CD14-positive monocyte (primary cell): Measurements from ENCODE around the gene SLC23A1. TPM values are rescaled to one million over a fixed set of nuclear protein-coding genes. Genes with fewer than 3 reads are reported as not detected.
"Not testable (repeated sequence)": the region's sequence is repeated elsewhere in the genome, so short reads cannot be mapped to it uniquely, and the experiment has no call there.

Experiments used
- DNase-seq, 3 donors: peaks; one replicate each; pipeline ENCODE4 v3.0.0-alpha.2; 2011 to 2022
- H2AFZ ChIP-seq: 2 replicates; pipeline ENCODE4 v1.6.0; 2012; ENCODE audit warnings: mild to moderate bottlenecking, low read depth, low read length, inconsistent platforms; ENCODE audit not compliant: insufficient read depth, poor library complexity, severe bottlenecking
- H3K27ac ChIP-seq, 2 donors: 1 replicate in 1 of 2; 2 replicates in 1 of 2; pipeline ENCODE4 v1.5.1; 2012 to 2013; ENCODE audit warnings: low read length in 2 of 2, control low read depth in 1 of 2, inconsistent platforms in 1 of 2, low read depth in 1 of 2, mild to moderate bottlenecking in 1 of 2
- H3K27me3 ChIP-seq, 2 donors: one replicate each; pipeline versions ENCODE4 v1.6.0 to v1.6.1; 2011 to 2013; ENCODE audit warnings: low read length in 2 of 2; ENCODE audit not compliant: control insufficient read depth in 2 of 2, insufficient read depth in 2 of 2
- H3K36me3 ChIP-seq, 2 donors: replicated peaks in 1 of 2; 1 replicate in 1 of 2; 2 replicates in 1 of 2; pipeline versions ENCODE4 v1.5.1 to v1.6.1; 2012 to 2013; ENCODE audit warnings: low read length in 2 of 2, control low read depth in 1 of 2, inconsistent platforms in 1 of 2, mild to moderate bottlenecking in 1 of 2; ENCODE audit not compliant: insufficient read depth in 2 of 2, control insufficient read depth in 1 of 2
- H3K4me1 ChIP-seq, 2 donors: 1 replicate in 1 of 2; 2 replicates in 1 of 2; pipeline versions ENCODE4 v1.5.1 to v1.6.1; 2012 to 2013; ENCODE audit warnings: low read length in 2 of 2, control low read depth in 1 of 2, inconsistent platforms in 1 of 2, mild to moderate bottlenecking in 1 of 2, moderate library complexity in 1 of 2; ENCODE audit not compliant: insufficient read depth in 2 of 2, control insufficient read depth in 1 of 2
- H3K4me2 ChIP-seq: replicated peaks from 2 replicates; pipeline ENCODE3; 2012; ENCODE audit warnings: low read length, moderate library complexity, mild to moderate bottlenecking; ENCODE audit not compliant: poor library complexity, severe bottlenecking; ENCODE audit errors: extremely low read depth
- H3K4me3 ChIP-seq, 3 experiments: fragments of 200-600 bp in 1 of 3; sonication (generic) in 1 of 3; replicated peaks in 1 of 3; 1 replicate in 2 of 3; 2 replicates in 1 of 3; pipeline ENCODE4 v1.5.1; 2011 to 2013; ENCODE audit warnings: low read length in 3 of 3, mild to moderate bottlenecking in 3 of 3, control low read depth in 2 of 3, low read depth in 2 of 3, inconsistent platforms in 1 of 3, moderate library complexity in 1 of 3
- H3K79me2 ChIP-seq: 2 replicates; pipeline ENCODE4 v1.6.0; 2012; ENCODE audit warnings: mild to moderate bottlenecking, control low read depth, inconsistent platforms, low read length, moderate library complexity; ENCODE audit not compliant: insufficient read depth
- H3K9ac ChIP-seq: 2 replicates; pipeline ENCODE4 v1.6.0; 2017; ENCODE audit warnings: low read length, mild to moderate bottlenecking; ENCODE audit not compliant: insufficient read depth, poor library complexity, severe bottlenecking
- H3K9me3 ChIP-seq, 2 donors: replicated peaks in 1 of 2; 1 replicate in 1 of 2; 2 replicates in 1 of 2; pipeline versions ENCODE4 v1.5.1 to v1.6.1; 2012 to 2013; ENCODE audit warnings: low read length in 2 of 2, control low read depth in 1 of 2; ENCODE audit not compliant: control insufficient read depth in 1 of 2, insufficient read depth in 1 of 2
- H4K20me1 ChIP-seq: 2 replicates; pipeline ENCODE4 v1.6.0; 2012; ENCODE audit warnings: mild to moderate bottlenecking, low read length, control low read depth, moderate library complexity; ENCODE audit not compliant: insufficient read depth
- H3K27ac Mint-ChIP-seq, 7 donors: one replicate each; pipeline ENCODE4 v1.8.0; 2020; ENCODE audit warnings: mild to moderate bottlenecking in 7 of 7, mixed read lengths in 7 of 7, moderate library complexity in 6 of 7, inconsistent platforms in 2 of 7
- H3K27me3 Mint-ChIP-seq, 3 donors: one replicate each; pipeline ENCODE4 v1.8.0; 2021 to 2022; ENCODE audit warnings: low read depth in 3 of 3, mild to moderate bottlenecking in 3 of 3, mixed read lengths in 3 of 3, moderate library complexity in 3 of 3, inconsistent platforms in 1 of 3
- H3K36me3 Mint-ChIP-seq, 2 donors: one replicate each; pipeline ENCODE4 v1.8.0; 2020; ENCODE audit warnings: mixed read lengths in 2 of 2, inconsistent platforms in 1 of 2, mild to moderate bottlenecking in 1 of 2
- H3K4me1 Mint-ChIP-seq: one replicate; pipeline ENCODE4 v1.8.0; 2020; ENCODE audit warnings: mild to moderate bottlenecking, mixed read lengths
- H3K4me3 Mint-ChIP-seq, 2 donors: one replicate each; pipeline ENCODE4 v1.8.0; 2020; ENCODE audit warnings: mild to moderate bottlenecking in 2 of 2, mixed read lengths in 2 of 2, moderate library complexity in 1 of 2
- H3K9me3 Mint-ChIP-seq, 7 donors: one replicate each; pipeline ENCODE4 v1.8.0; 2020 to 2022; ENCODE audit warnings: mixed read lengths in 7 of 7, mild to moderate bottlenecking in 6 of 7, moderate library complexity in 6 of 7, inconsistent platforms in 2 of 7
- CTCF ChIP-seq: fragments of 200-600 bp; IDR thresholded peaks from one replicate; pipeline ENCODE4 v1.8.0; 2022; ENCODE audit warnings: antibody characterized with exemption, mild to moderate bottlenecking
- WGBS: methylation state at CpG from one replicate; pipeline ENCODE4 v1.1.5; 2013; ENCODE audit warnings: missing lambda C conversion rate; ENCODE audit not compliant: insufficient coverage; 5-methylcytosine and 5-hydroxymethylcytosine counted together
- intact Hi-C, 2 donors: fragments of 100-400 bp; cut with micrococcal nuclease; formaldehyde crosslinking; loops; one replicate each; pipeline versions ENCODE4 v1.15.0 to v1.15.1; 2023
- polyA plus RNA-seq, 3 donors: library from polyadenylated mRNA; depleted of rRNA in 1 of 3; unstranded in 2 of 3; stranded (reverse) in 1 of 3; fragments of 300-500 nt in 2 of 3; fragments of >200 nt in 1 of 3; fragmentation: Illumina TruSeq in 2 of 3; gene quantifications; 1 replicate in 2 of 3; 2 replicates in 1 of 3; pipeline ENCODE4 v1.2.3, GENCODE V29; 2012 to 2021

SLC23A1 gene
- polyA plus RNA-seq, 3 donors, result not detected

- no peak for TF ChIP-seq CTCF
- H3K4me2 ChIP-seq, result no peak overlapping the region
- H3K9ac ChIP-seq, result no peak overlapping the region
- no peak overlapping the region for H3K27ac ChIP-seq
- no peaks in the 10 kb centered on the region for H3K79me2 ChIP-seq
- Mint-ChIP-seq H3K4me1 (peaks cover 5% of the 10 kb centered on the region), H3K4me3 (no peak overlapping the region), H3K27ac (no peak overlapping the region), H3K27me3 (peaks cover 0 to 2% (median 0%) of the 10 kb centered on the region in 3 donors), H3K36me3 (no peaks in the 10 kb centered on the region), H3K9me3 (peaks cover 0 to 1% (median 0%) of the 10 kb centered on the region in 7 donors)
- DNase-seq, result no peak
- H3K9me3 ChIP-seq, result no peaks in the 10 kb centered on the region
- no peaks in the 10 kb centered on the region for H3K36me3 ChIP-seq
- 96% methylated on average over 2 of the region's 6 CpGs for WGBS
- intact Hi-C loops, result no loop called here
- no peaks in the 10 kb centered on the region for H3K4me1 ChIP-seq
- H3K4me3 ChIP-seq, result no peak overlapping the region
- no peaks in the 10 kb centered on the region for H4K20me1 ChIP-seq
- H2AFZ ChIP-seq, result no peak overlapping the region
- no peaks in the 10 kb centered on the region for H3K27me3 ChIP-seq
Measured at GRCh38 chr5:139410121-139410992, 27.3 kb upstream of the SLC23A1 start.

GRCh38 chr5:139409116-139409515, 26.0 kb upstream of the SLC23A1 start:
- H3K4me2 ChIP-seq, H3K4me3 Mint-ChIP-seq, H3K4me3 ChIP-seq, H2AFZ ChIP-seq, H3K36me3 ChIP-seq, H3K4me1 Mint-ChIP-seq, H3K9ac ChIP-seq, H3K27ac Mint-ChIP-seq, H3K4me1 ChIP-seq, H3K79me2 ChIP-seq, H3K27me3 ChIP-seq, H3K27me3 Mint-ChIP-seq, H4K20me1 ChIP-seq, H3K27ac ChIP-seq, DNase-seq, intact Hi-C loops, H3K9me3 Mint-ChIP-seq, H3K36me3 Mint-ChIP-seq, H3K9me3 ChIP-seq: not testable (repeated sequence)
- WGBS, result 100% methylated on average over 1 of the region's 5 CpGs
